H9 (cell line): Measurements from ENCODE around the gene NOP58. TPM values are rescaled to one million over a fixed set of nuclear protein-coding genes. Genes with fewer than 3 reads are reported as not detected.

Source experiments
- DNase-seq: peaks from one replicate; pipeline ENCODE4 v3.0.0-alpha.2; 2017
- H2AFZ ChIP-seq: one replicate; pipeline ENCODE4 v1.6.1; 2013; ENCODE audit warnings: mild to moderate bottlenecking, low read length, control low read depth, moderate library complexity
- H2AK5ac ChIP-seq: 2 replicates; pipeline ENCODE4 v1.6.1; 2013; ENCODE audit warnings: low read length, control low read depth, mixed read lengths; ENCODE audit not compliant: insufficient read length
- H2BK120ac ChIP-seq: one replicate; pipeline ENCODE4 v1.6.1; 2013; ENCODE audit warnings: low read depth, mild to moderate bottlenecking, low read length, control low read depth, inconsistent platforms; ENCODE audit not compliant: poor library complexity, severe bottlenecking
- H2BK12ac ChIP-seq: 2 replicates; pipeline ENCODE4 v1.6.1; 2013; ENCODE audit warnings: low read length, control low read depth, mixed read lengths, low read depth; ENCODE audit not compliant: insufficient read length
- H2BK15ac ChIP-seq: 2 replicates; pipeline ENCODE4 v1.6.1; 2013; ENCODE audit warnings: low read depth, low read length, control low read depth
- H2BK20ac ChIP-seq: one replicate; pipeline ENCODE4 v1.6.1; 2013; ENCODE audit warnings: low read depth, mild to moderate bottlenecking, low read length, control low read depth, inconsistent platforms; ENCODE audit not compliant: poor library complexity, severe bottlenecking
- H2BK5ac ChIP-seq: 2 replicates; pipeline ENCODE4 v1.6.1; 2013; ENCODE audit warnings: low read length, control low read depth, mixed read lengths; ENCODE audit not compliant: insufficient read length
- H3K14ac ChIP-seq: 2 replicates; pipeline ENCODE4 v1.6.1; 2013; ENCODE audit warnings: low read length, control low read depth; ENCODE audit not compliant: insufficient read depth
- H3K18ac ChIP-seq: 2 replicates; pipeline ENCODE4 v1.6.1; 2013; ENCODE audit warnings: low read depth, mild to moderate bottlenecking, mixed read lengths, low read length, control low read depth; ENCODE audit not compliant: insufficient read length
- H3K23ac ChIP-seq: 2 replicates; pipeline ENCODE4 v1.6.1; 2013; ENCODE audit warnings: low read length, control low read depth, mixed read lengths, low read depth; ENCODE audit not compliant: insufficient read length
- H3K23me2 ChIP-seq: 2 replicates; pipeline ENCODE4 v1.6.1; 2013; ENCODE audit warnings: low read depth, mild to moderate bottlenecking, mixed read lengths, low read length, control low read depth; ENCODE audit not compliant: insufficient read length, poor library complexity, severe bottlenecking
- H3K27ac ChIP-seq: 2 replicates; pipeline ENCODE4 v1.5.1; 2013; ENCODE audit warnings: low read length, control low read depth, mixed read lengths, low read depth; ENCODE audit not compliant: insufficient read length
- H3K27me3 ChIP-seq: 2 replicates; pipeline ENCODE4 v1.6.1; 2013; ENCODE audit warnings: low read length, control low read depth, inconsistent platforms; ENCODE audit not compliant: insufficient read depth
- H3K4ac ChIP-seq: 2 replicates; pipeline ENCODE4 v1.6.1; 2013; ENCODE audit warnings: low read depth, mild to moderate bottlenecking, control low read depth, inconsistent platforms, low read length, moderate library complexity
- H3K4me1 ChIP-seq: 2 replicates; pipeline ENCODE4 v1.6.1; 2013; ENCODE audit warnings: low read length, control low read depth, inconsistent platforms; ENCODE audit not compliant: insufficient read depth
- H3K4me2 ChIP-seq: 2 replicates; pipeline ENCODE4 v1.6.1; 2013; ENCODE audit warnings: low read length, control low read depth, mixed read lengths; ENCODE audit not compliant: insufficient read length, insufficient read depth
- H3K56ac ChIP-seq: 2 replicates; pipeline ENCODE4 v1.6.1; 2013; ENCODE audit warnings: low read depth, mild to moderate bottlenecking, mixed read lengths, low read length, control low read depth; ENCODE audit not compliant: insufficient read length
- H3K79me1 ChIP-seq: 2 replicates; pipeline ENCODE4 v1.6.1; 2013; ENCODE audit warnings: low read depth, mild to moderate bottlenecking, moderate library complexity, low read length, control low read depth, inconsistent platforms; ENCODE audit not compliant: insufficient read depth, poor library complexity, severe bottlenecking
- H3K79me2 ChIP-seq: 2 replicates; pipeline ENCODE4 v1.6.1; 2013; ENCODE audit warnings: low read length, control low read depth, inconsistent platforms; ENCODE audit not compliant: insufficient read depth
- H3K9ac ChIP-seq: 2 replicates; pipeline ENCODE4 v1.6.1; 2013; ENCODE audit warnings: low read length, control low read depth, mixed read lengths; ENCODE audit not compliant: insufficient read length; ENCODE audit errors: extremely low read depth
- H3K9me3 ChIP-seq: one replicate; pipeline ENCODE4 v1.6.1; 2013; ENCODE audit warnings: low read depth, low read length, inconsistent platforms; ENCODE audit not compliant: control insufficient read depth
- H3T11ph ChIP-seq: one replicate; pipeline ENCODE4 v1.6.1; 2013; ENCODE audit warnings: mild to moderate bottlenecking, low read length, control low read depth, inconsistent platforms
- H4K20me1 ChIP-seq: one replicate; pipeline ENCODE4 v1.6.1; 2013; ENCODE audit not compliant: control insufficient read depth, insufficient read length, insufficient read depth
- H4K5ac ChIP-seq: 2 replicates; pipeline ENCODE4 v1.6.1; 2013; ENCODE audit warnings: low read depth, mild to moderate bottlenecking, mixed read lengths, low read length, control low read depth; ENCODE audit not compliant: insufficient read length
- H4K8ac ChIP-seq: replicated peaks from 2 replicates; pipeline ENCODE4 v1.6.1; 2013; ENCODE audit warnings: low read length, control low read depth, mixed read lengths, low read depth; ENCODE audit not compliant: insufficient read length
- H4K91ac ChIP-seq: 2 replicates; pipeline ENCODE4 v1.6.1; 2013; ENCODE audit warnings: low read depth, mild to moderate bottlenecking, moderate library complexity, mixed read lengths, low read length, control low read depth; ENCODE audit not compliant: insufficient read length
- H3K27ac Mint-ChIP-seq, 3 experiments: 2 replicates in 2 of 3; 3 replicates in 1 of 3; pipeline ENCODE4 v1.8.0; 2020 to 2021; ENCODE audit warnings: mixed read lengths in 3 of 3, mild to moderate bottlenecking in 1 of 3, moderate library complexity in 1 of 3
- H3K27me3 Mint-ChIP-seq: 2 replicates; pipeline ENCODE4 v1.8.0; 2021; ENCODE audit warnings: low read depth, mild to moderate bottlenecking, moderate library complexity, mixed read lengths
- H3K36me3 Mint-ChIP-seq, 3 experiments: 2 replicates in 2 of 3; 3 replicates in 1 of 3; pipeline ENCODE4 v1.8.0; 2020 to 2021; ENCODE audit warnings: low read depth in 3 of 3, mixed read lengths in 3 of 3; ENCODE audit not compliant: insufficient read depth in 1 of 3
- H3K4me1 Mint-ChIP-seq, 2 experiments: 2 replicates each; pipeline ENCODE4 v1.8.0; 2020; ENCODE audit warnings: mixed read lengths in 2 of 2
- H3K4me3 Mint-ChIP-seq, 2 experiments: 2 replicates in 1 of 2; 3 replicates in 1 of 2; pipeline ENCODE4 v1.8.0; 2020 to 2021; ENCODE audit warnings: mild to moderate bottlenecking in 2 of 2, mixed read lengths in 2 of 2, moderate library complexity in 1 of 2
- H3K9me3 Mint-ChIP-seq, 2 experiments: 2 replicates in 1 of 2; 3 replicates in 1 of 2; pipeline ENCODE4 v1.8.0; 2020; ENCODE audit warnings: mild to moderate bottlenecking in 2 of 2, mixed read lengths in 2 of 2, moderate library complexity in 1 of 2
- WGBS: extraction: QIAGEN DNeasy Blood & Tissue Kit; methylation state at CpG from one replicate; pipeline ENCODE4 v1.1.7; 2013; ENCODE audit warnings: missing lambda C conversion rate, low lambda C conversion rate, mixed read lengths; ENCODE audit not compliant: insufficient read length; ENCODE audit errors: extremely low coverage; 5-methylcytosine and 5-hydroxymethylcytosine counted together
- total RNA-seq: library from RNA; stranded (reverse); gene quantifications from 2 replicates; pipeline ENCODE4 v1.2.1, GENCODE V29; 2021
- TF ChIP-seq, protein P1 (sequence below): fragments of 200-600 bp; sonication (generic); conservative IDR thresholded peaks from 3 replicates; pipeline ENCODE4 v1.8.0; 2021; ENCODE audit warnings: antibody characterized with exemption, mild to moderate bottlenecking

Gene NOP58
- total RNA-seq, 1 experiment from 2014 or later = 168 TPM

DNA sequence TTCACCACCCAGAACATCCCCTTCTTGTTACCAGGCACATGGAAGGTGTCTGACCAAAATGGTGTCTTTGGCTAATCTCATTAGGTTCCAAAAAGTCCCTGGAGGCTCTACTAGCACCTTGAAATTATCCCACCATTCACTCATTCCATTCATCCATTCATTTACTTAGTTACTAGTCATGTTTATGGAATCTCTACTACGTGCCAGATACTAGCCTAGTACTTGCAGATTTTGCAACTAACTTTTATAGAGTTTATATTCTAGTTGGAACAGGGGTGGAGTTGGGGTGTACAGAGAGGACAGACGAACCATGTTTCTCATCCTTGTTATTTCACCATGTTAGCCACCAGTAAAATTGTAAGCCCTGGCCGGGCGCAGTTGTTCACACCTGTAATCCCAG is 4.0 kb upstream of the NOP58 start:
- Mint-ChIP-seq H3K4me3 (no peak overlapping the region), H3K27ac (no peak overlapping the region), H3K4me1 (peaks cover 0 to 5% of the 10 kb centered on the region in 2 experiments; a peak in 1 of 4 replicates), H3K9me3 (no peaks in the 10 kb centered on the region), H3K27me3 (no peaks in the 10 kb centered on the region), H3K36me3 (no peaks in the 10 kb centered on the region; a peak in 1 of 7 replicates)
- Histone ChIP-seq H4K20me1 (no peaks in the 10 kb centered on the region), H3K18ac (no peak overlapping the region), H3K27me3 (no peaks in the 10 kb centered on the region; the same call in 1 of the 2 replicates), H3K4ac (no peak overlapping the region), H3K9ac (no peak overlapping the region), H3K23me2 (peaks cover under 1% of the 10 kb centered on the region), H2BK20ac (no peak overlapping the region), H2AK5ac (no peak overlapping the region), H4K5ac (no peak overlapping the region), H2BK120ac (no peak overlapping the region), H4K91ac (no peak overlapping the region), H3K23ac (no peak overlapping the region), H2BK15ac (no peak overlapping the region), H3T11ph (no peak overlapping the region), H3K9me3 (no peaks in the 10 kb centered on the region), H3K27ac (no peak overlapping the region), H3K4me1 (no peaks in the 10 kb centered on the region), H2AFZ (no peak overlapping the region), H3K4me2 (no peak overlapping the region), H2BK12ac (no peak overlapping the region), H3K79me1 (no peaks in the 10 kb centered on the region), H3K14ac (no peak overlapping the region), H4K8ac (no peak overlapping the region), H3K56ac (no peak overlapping the region), H3K79me2 (peaks cover 9% of the 10 kb centered on the region), H2BK5ac (no peak overlapping the region)
- no CpG with 5 or more reads among the region's 4 CpGs for WGBS
- TF ChIP-seq, protein P1, sequence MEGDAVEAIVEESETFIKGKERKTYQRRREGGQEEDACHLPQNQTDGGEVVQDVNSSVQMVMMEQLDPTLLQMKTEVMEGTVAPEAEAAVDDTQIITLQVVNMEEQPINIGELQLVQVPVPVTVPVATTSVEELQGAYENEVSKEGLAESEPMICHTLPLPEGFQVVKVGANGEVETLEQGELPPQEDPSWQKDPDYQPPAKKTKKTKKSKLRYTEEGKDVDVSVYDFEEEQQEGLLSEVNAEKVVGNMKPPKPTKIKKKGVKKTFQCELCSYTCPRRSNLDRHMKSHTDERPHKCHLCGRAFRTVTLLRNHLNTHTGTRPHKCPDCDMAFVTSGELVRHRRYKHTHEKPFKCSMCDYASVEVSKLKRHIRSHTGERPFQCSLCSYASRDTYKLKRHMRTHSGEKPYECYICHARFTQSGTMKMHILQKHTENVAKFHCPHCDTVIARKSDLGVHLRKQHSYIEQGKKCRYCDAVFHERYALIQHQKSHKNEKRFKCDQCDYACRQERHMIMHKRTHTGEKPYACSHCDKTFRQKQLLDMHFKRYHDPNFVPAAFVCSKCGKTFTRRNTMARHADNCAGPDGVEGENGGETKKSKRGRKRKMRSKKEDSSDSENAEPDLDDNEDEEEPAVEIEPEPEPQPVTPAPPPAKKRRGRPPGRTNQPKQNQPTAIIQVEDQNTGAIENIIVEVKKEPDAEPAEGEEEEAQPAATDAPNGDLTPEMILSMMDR = no peak
- no peak for DNase-seq
